Trophoblast cell (in vitro differentiated cells and primary cell): ENCODE measurements around the gene RNF224.

Experiments
- DNase-seq, 2 donors: peaks; one replicate each; pipeline ENCODE4 v3.0.0-alpha.2; 2016
- H2AFZ ChIP-seq: 2 replicates; pipeline ENCODE4 v1.6.1; 2013; ENCODE audit warnings: low read length, moderate library complexity, mild to moderate bottlenecking; ENCODE audit not compliant: insufficient read depth, poor library complexity
- H2AK5ac ChIP-seq: 2 replicates; pipeline ENCODE4 v1.6.1; 2013; ENCODE audit warnings: mild to moderate bottlenecking, low read length
- H2BK120ac ChIP-seq: 2 replicates; pipeline ENCODE4 v1.6.1; 2013; ENCODE audit warnings: low read length, mild to moderate bottlenecking, moderate library complexity; ENCODE audit not compliant: insufficient read depth, poor library complexity
- H2BK12ac ChIP-seq: 2 replicates; pipeline ENCODE4 v1.6.1; 2013; ENCODE audit warnings: mild to moderate bottlenecking, low read length, moderate library complexity
- H2BK5ac ChIP-seq: 2 replicates; pipeline ENCODE4 v1.6.1; 2013; ENCODE audit warnings: low read length, low read depth, moderate library complexity, mild to moderate bottlenecking; ENCODE audit not compliant: poor library complexity
- H3K14ac ChIP-seq: 2 replicates; pipeline ENCODE4 v1.6.1; 2013; ENCODE audit warnings: mild to moderate bottlenecking, low read length
- H3K18ac ChIP-seq: 2 replicates; pipeline ENCODE4 v1.6.1; 2013; ENCODE audit warnings: mild to moderate bottlenecking, low read length
- H3K23ac ChIP-seq: 2 replicates; pipeline ENCODE4 v1.6.1; 2013; ENCODE audit warnings: low read length
- H3K27ac ChIP-seq: 2 replicates; pipeline ENCODE4 v1.5.1; 2013; ENCODE audit warnings: low read depth, mild to moderate bottlenecking, inconsistent platforms, low read length, moderate library complexity
- H3K27me3 ChIP-seq: 2 replicates; pipeline ENCODE4 v1.6.1; 2013; ENCODE audit warnings: inconsistent platforms, mild to moderate bottlenecking, low read length, moderate library complexity; ENCODE audit not compliant: insufficient read depth
- H3K36me3 ChIP-seq, 2 experiments: 1 replicate in 1 of 2; 2 replicates in 1 of 2; pipeline ENCODE4 v1.6.1; 2013; ENCODE audit warnings: low read length in 2 of 2, mild to moderate bottlenecking in 2 of 2, moderate library complexity in 1 of 2; ENCODE audit not compliant: insufficient read depth in 2 of 2, control insufficient read depth in 1 of 2
- H3K4ac ChIP-seq: 2 replicates; pipeline ENCODE4 v1.6.1; 2013; ENCODE audit warnings: low read depth, mild to moderate bottlenecking, low read length, moderate library complexity
- H3K4me1 ChIP-seq, 2 experiments: 1 replicate in 1 of 2; 2 replicates in 1 of 2; pipeline ENCODE4 v1.6.1; 2013; ENCODE audit warnings: low read length in 2 of 2, mild to moderate bottlenecking in 2 of 2, moderate library complexity in 1 of 2; ENCODE audit not compliant: insufficient read depth in 2 of 2, control insufficient read depth in 1 of 2
- H3K4me2 ChIP-seq: 2 replicates; pipeline ENCODE4 v1.6.1; 2013; ENCODE audit warnings: inconsistent platforms, mild to moderate bottlenecking, low read length, moderate library complexity
- H3K4me3 ChIP-seq: 2 replicates; pipeline ENCODE4 v1.5.1; 2013; ENCODE audit warnings: mild to moderate bottlenecking, low read depth, low read length, inconsistent platforms
- H3K79me1 ChIP-seq: one replicate; pipeline ENCODE4 v1.6.1; 2013; ENCODE audit warnings: low read length
- H3K79me2 ChIP-seq: 2 replicates; pipeline ENCODE4 v1.6.1; 2013; ENCODE audit warnings: low read length, mild to moderate bottlenecking; ENCODE audit not compliant: control insufficient read depth, insufficient read depth, poor library complexity
- H3K9ac ChIP-seq: 2 replicates; pipeline ENCODE4 v1.6.1; 2013; ENCODE audit warnings: mild to moderate bottlenecking, low read length
- H3K9me3 ChIP-seq: 2 replicates; pipeline ENCODE4 v1.6.1; 2013; ENCODE audit warnings: low read depth, mild to moderate bottlenecking, control low read depth, inconsistent platforms, low read length; ENCODE audit not compliant: insufficient read depth
- H4K12ac ChIP-seq: 2 replicates; pipeline ENCODE4 v1.6.1; 2013; ENCODE audit warnings: low read depth, mild to moderate bottlenecking, low read length, moderate library complexity
- H4K8ac ChIP-seq: 2 replicates; pipeline ENCODE4 v1.6.1; 2013; ENCODE audit warnings: low read depth, mild to moderate bottlenecking, low read length, moderate library complexity
- H4K91ac ChIP-seq: one replicate; pipeline ENCODE4 v1.6.1; 2013; ENCODE audit warnings: low read depth, mild to moderate bottlenecking, low read length, moderate library complexity
- WGBS: extraction: QIAGEN DNeasy Blood & Tissue Kit; methylation state at CpG from one replicate; pipeline ENCODE4 v1.1.7; 2013; ENCODE audit warnings: missing lambda C conversion rate; ENCODE audit not compliant: insufficient read length, insufficient coverage; ENCODE audit errors: extremely low coverage; 5-methylcytosine and 5-hydroxymethylcytosine counted together

Gene RNF224

DNA sequence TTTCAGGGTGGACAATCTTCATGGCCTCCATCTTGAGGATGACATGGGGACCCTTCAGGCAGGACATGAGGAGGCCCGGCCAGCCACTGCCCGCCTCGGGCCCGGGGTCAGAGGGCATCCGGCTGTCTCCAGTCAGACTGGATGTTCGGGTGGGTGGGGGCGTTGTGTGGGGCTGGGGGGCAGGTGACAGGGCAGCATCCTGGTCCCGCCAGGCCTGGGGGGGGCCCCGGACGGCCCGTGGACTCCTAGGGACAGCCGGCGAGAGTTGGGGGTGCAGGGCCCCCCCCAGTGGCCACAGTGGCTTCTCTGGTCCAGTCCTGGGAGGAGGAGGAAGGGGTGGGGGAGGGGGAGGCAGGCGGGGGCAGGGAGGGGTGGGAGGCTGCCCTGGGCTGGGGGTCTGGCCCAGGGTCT, 6.2 kb upstream of the RNF224 start:
- no peak overlapping the region for H4K8ac ChIP-seq
- H3K18ac ChIP-seq: no peak overlapping the region
- no peak overlapping the region for H3K4ac ChIP-seq
- no peak overlapping the region for H2BK12ac ChIP-seq
- H3K4me2 ChIP-seq: no peak overlapping the region
- no peak overlapping the region for H2AK5ac ChIP-seq
- no peaks in the 10 kb centered on the region for H3K9me3 ChIP-seq
- no CpG with 5 or more reads among the region's 14 CpGs for WGBS
- peaks cover 21 to 24% of the 10 kb centered on the region in 2 experiments for H3K4me1 ChIP-seq
- peaks cover 2% of the 10 kb centered on the region for H3K79me2 ChIP-seq
- no peaks in the 10 kb centered on the region for H3K27me3 ChIP-seq
- no peak overlapping the region for H2BK120ac ChIP-seq
- H2BK5ac ChIP-seq: no peak overlapping the region
- no peak overlapping the region for H3K27ac ChIP-seq
- H3K23ac ChIP-seq: no peak overlapping the region
- H3K9ac ChIP-seq: no peak overlapping the region
- H3K36me3 ChIP-seq: peaks cover 10 to 12% of the 10 kb centered on the region in 2 experiments
- H2AFZ ChIP-seq: no peak overlapping the region
- H3K14ac ChIP-seq: no peak overlapping the region
- H3K4me3 ChIP-seq: no peak overlapping the region
- H3K79me1 ChIP-seq: peaks cover 8% of the 10 kb centered on the region
- H4K12ac ChIP-seq: no peak overlapping the region
- H4K91ac ChIP-seq: no peak overlapping the region
- no peak for DNase-seq

DNA sequence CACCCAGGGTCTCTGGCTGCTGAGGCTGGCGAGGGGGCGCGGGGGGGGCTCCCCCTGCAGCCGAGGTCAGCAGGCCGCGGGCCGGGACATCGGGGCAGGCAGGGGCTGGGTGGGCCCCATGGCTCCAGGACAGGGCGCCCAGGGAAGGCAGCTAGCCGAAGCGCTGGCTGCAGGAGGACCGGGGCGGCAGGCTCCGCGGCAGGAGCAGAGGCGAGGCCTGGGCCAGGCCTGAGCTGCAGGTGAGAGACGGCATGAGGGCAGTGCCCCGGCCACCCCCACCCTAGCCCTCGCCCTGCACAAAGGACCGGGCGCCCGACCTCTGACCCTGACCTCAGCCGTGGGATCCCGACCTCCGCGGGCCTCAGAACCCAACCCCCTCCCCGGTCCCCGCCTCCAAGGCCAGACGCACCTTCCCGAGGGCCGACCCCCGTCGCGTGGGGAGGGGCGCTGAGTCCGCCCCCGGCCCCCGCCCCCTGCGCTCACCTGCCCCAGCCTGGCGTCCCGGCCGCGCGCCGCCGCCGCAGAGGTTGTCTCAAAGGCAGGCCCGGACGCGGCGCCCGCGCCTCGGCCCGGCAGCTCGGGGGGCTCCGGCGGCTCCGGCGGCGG, 5.7 kb upstream of the RNF224 start:
- Histone ChIP-seq H4K8ac (peak overlapping the region; percentile 26), H4K12ac (no peak overlapping the region), H3K36me3 (peaks cover 4 to 7% of the 10 kb centered on the region in 2 experiments), H3K4me3 (peak overlapping the region; percentile 53), H2AK5ac (no peak overlapping the region), H2BK120ac (no peak overlapping the region), H2BK12ac (no peak overlapping the region), H3K79me2 (peaks cover 2% of the 10 kb centered on the region), H3K4me1 (peaks cover 24 to 27% of the 10 kb centered on the region in 2 experiments), H2BK5ac (no peak overlapping the region), H3K18ac (no peak overlapping the region), H3K27me3 (no peaks in the 10 kb centered on the region), H3K4me2 (peak overlapping the region; percentile 63), H2AFZ (peak overlapping the region; percentile 33), H3K9me3 (no peaks in the 10 kb centered on the region), H4K91ac (no peak overlapping the region), H3K14ac (no peak overlapping the region), H3K4ac (no peak overlapping the region), H3K27ac (no peak overlapping the region), H3K79me1 (peaks cover 8% of the 10 kb centered on the region), H3K23ac (no peak overlapping the region), H3K9ac (no peak overlapping the region)
- no CpG with 5 or more reads among the region's 61 CpGs for WGBS
- no peak for DNase-seq

DNA sequence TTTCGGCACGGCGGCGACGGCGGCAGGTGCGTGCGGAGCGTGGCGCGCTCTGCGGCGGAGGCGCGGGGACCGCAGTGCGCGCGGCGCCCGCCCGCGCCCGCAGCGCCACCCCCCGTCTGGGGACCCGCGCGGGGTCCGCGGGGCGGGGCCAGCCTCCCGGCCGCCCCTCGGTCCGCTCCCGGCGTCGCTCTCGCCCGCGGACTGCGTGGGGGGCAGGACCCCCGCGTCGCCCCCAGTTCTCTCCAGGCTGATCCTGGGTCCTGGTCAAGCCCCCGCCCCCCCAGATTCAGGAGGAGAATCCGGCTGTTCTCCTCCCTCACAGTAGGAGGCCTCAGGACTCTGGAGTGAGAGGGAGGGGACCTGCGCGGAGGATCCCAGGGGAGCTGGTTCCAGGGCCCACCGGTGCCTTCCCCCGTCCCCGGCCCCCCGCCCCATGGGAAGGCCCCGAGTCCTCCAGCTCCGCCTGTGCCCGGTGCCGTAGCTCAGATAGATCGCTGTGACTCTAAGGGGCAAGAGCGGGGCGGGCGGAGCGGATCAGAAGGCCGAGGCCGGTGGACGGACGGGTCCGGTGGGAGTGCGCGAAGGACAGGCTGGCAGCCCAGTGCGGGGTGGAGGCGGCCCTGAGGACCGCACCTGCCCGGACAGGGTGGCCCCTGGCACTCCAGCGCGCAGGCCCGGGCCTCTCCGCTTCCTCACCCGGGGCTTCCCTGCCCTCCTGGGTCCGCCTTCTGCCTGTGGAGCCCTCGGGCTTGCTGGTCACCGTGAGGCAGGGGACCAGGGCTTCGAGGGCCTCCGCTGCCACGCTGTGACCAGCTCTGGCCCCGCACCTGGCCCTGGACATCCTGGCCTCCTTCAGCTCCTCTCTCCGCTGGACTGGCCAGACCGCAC, 4.9 kb upstream of the RNF224 start, which contains the start of gene RNF208:
Gene RNF208, minus strand, starts transcription at position 51 of the 888 bp plus-strand sequence. CDS start 1,028 bp downstream, outside the sequence.
- no peak for DNase-seq
- peak within 1 kb of the TSS; percentile 12 for H3K4ac ChIP-seq
- peak within 1 kb of the TSS; percentile 15 for H4K91ac ChIP-seq
- no peak within 1 kb of the TSS for H2BK120ac ChIP-seq
- no peak within 1 kb of the TSS for H3K9ac ChIP-seq
- peak within 1 kb of the TSS; percentile 24 for H3K27ac ChIP-seq
- no peak within 1 kb of the TSS for H2BK12ac ChIP-seq
- H3K4me2 ChIP-seq: peak within 1 kb of the TSS; percentile 63
- no peak within 1 kb of the TSS for H2BK5ac ChIP-seq
- peak within 1 kb of the TSS; percentile 34 for H2AK5ac ChIP-seq
- peaks cover 2% of the 10 kb centered on the region for H3K9me3 ChIP-seq
- H3K23ac ChIP-seq: no peak within 1 kb of the TSS
- H4K12ac ChIP-seq: peak within 1 kb of the TSS; percentile 57
- peaks cover 3 to 4% of the 10 kb centered on the region in 2 experiments for H3K36me3 ChIP-seq
- H3K4me3 ChIP-seq: peak within 1 kb of the TSS; percentile 62
- H3K79me2 ChIP-seq: peaks cover 2% of the 10 kb centered on the region
- H3K79me1 ChIP-seq: peaks cover 8% of the 10 kb centered on the region
- H4K8ac ChIP-seq: peak within 1 kb of the TSS; percentile 33
- no peaks in the 10 kb centered on the region for H3K27me3 ChIP-seq
- H3K4me1 ChIP-seq: peaks cover 25 to 30% of the 10 kb centered on the region in 2 experiments
- H2AFZ ChIP-seq: peak within 1 kb of the TSS; percentile 54
- WGBS: no CpG with 5 or more reads among the region's 88 CpGs
- H3K14ac ChIP-seq: peak within 1 kb of the TSS; percentile 14
- H3K18ac ChIP-seq: no peak within 1 kb of the TSS

DNA sequence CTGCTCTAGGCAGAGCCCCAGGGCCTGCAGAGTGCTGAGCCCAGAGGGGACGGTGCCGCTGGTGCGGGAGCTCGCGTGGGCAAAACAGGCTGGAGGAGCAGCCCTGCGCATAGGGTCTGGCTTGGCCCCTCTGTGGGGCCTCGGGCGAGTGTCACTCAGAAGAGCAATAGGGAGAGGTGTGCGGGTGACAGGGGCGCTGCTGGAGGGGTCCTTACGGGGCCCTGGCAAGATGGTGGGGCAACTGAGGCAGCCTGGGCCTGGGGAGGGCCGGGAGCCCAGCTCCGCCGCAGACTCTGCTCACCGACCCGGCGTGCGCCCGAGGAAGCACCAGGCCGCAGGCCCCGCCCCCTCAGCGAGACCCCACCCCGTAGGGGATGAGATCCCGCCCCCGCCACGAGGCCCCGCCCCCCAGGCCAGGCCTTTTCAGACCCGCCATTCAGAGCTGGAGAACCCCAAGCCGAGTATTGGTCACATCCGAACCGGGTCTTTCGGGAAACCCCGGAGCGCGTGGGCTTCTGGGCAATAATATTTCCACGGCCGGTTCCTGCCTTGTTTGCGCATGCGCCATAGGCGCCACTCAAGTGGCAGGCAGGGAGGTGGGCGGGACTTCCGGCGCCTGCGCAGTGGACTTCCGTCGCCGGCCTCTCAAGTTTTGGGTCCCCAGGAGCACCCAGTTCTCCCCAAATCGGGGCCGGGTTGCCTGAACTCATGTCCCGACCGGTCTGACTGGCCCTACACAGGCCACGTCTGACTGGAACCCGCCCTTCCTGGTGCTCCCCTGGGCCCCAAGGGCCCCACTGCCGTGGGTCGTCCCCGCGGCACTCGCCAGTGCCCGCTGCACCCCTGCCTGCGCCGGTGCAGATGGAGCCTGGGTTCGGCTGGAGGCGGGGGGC, 4.0 kb upstream of the RNF224 start:
- H4K8ac ChIP-seq: peak overlapping the region; percentile 91
- H3K79me2 ChIP-seq: peaks cover 2% of the 10 kb centered on the region
- H3K18ac ChIP-seq: peak overlapping the region; percentile 94
- H3K14ac ChIP-seq: peak overlapping the region; percentile 62
- peaks cover 22 to 30% of the 10 kb centered on the region in 2 experiments for H3K4me1 ChIP-seq
- peak overlapping the region; percentile 93 for H4K91ac ChIP-seq
- H3K9me3 ChIP-seq: peaks cover 2% of the 10 kb centered on the region
- peak overlapping the region; percentile 76 for H2AFZ ChIP-seq
- H3K23ac ChIP-seq: no peak overlapping the region
- H4K12ac ChIP-seq: peak overlapping the region; percentile 65
- H2AK5ac ChIP-seq: peak overlapping the region; percentile 8
- peak overlapping the region; percentile 24 for H3K27ac ChIP-seq
- H3K27me3 ChIP-seq: no peaks in the 10 kb centered on the region
- H2BK12ac ChIP-seq: no peak overlapping the region
- no CpG with 5 or more reads among the region's 63 CpGs for WGBS
- H3K36me3 ChIP-seq: peaks cover 0 to 3% of the 10 kb centered on the region in 2 experiments
- peak overlapping the region; percentile 96 for H3K9ac ChIP-seq
- peak overlapping the region; percentile 94 for H3K4me2 ChIP-seq
- peak overlapping the region; percentile 39 for H2BK120ac ChIP-seq
- DNase-seq: peak; percentile 98
- H3K79me1 ChIP-seq: peaks cover 8% of the 10 kb centered on the region
- H3K4ac ChIP-seq: peak overlapping the region; percentile 90
- peak overlapping the region; percentile 79 for H3K4me3 ChIP-seq
- peak overlapping the region; percentile 18 for H2BK5ac ChIP-seq
